Sigmoid colon (tissue), 7 donors: ENCODE results near the gene PHACTR3. TPM values are rescaled to one million over a fixed set of nuclear protein-coding genes. Genes with fewer than 3 reads are reported as not detected.

Source experiments
- DNase-seq: peaks from one replicate; pipeline ENCODE4 v3.0.0-alpha.2; 2019
- H3K27ac ChIP-seq, 4 donors: fragments of 200-600 bp; sonication (generic); one replicate each; pipeline ENCODE4 v1.5.1; 2016 to 2019; ENCODE audit warnings: mild to moderate bottlenecking in 1 of 4
- H3K27me3 ChIP-seq, 3 donors: fragments of 200-600 bp; sonication (generic); one replicate each; pipeline ENCODE4 v1.5.1; 2019; ENCODE audit warnings: mild to moderate bottlenecking in 1 of 3
- H3K36me3 ChIP-seq, 4 donors: fragments of 200-600 bp; sonication (generic); one replicate each; pipeline ENCODE4 v1.5.1; 2016 to 2019
- H3K4me1 ChIP-seq, 4 donors: fragments of 200-600 bp; sonication (generic); one replicate each; pipeline ENCODE4 v1.5.1; 2017 to 2019
- H3K4me3 ChIP-seq, 4 donors: fragments of 200-600 bp; sonication (generic); one replicate each; pipeline ENCODE4 v1.5.1; 2017 to 2019; ENCODE audit warnings: mild to moderate bottlenecking in 2 of 4, moderate library complexity in 1 of 4
- H3K9me3 ChIP-seq, 4 donors: fragments of 200-600 bp in 3 of 4; sonication (generic) in 3 of 4; one replicate each; pipeline versions ENCODE4 v1.5.1 to v1.6.1; 2013 to 2019
- CTCF ChIP-seq, 4 experiments: fragments of 450-650 bp in 3 of 4; fragments of 200-600 bp in 1 of 4; IDR thresholded peaks; one replicate each; pipeline ENCODE4 v1.5.1; 2016 to 2019; ENCODE audit warnings: antibody characterized with exemption in 4 of 4, mild to moderate bottlenecking in 3 of 4, moderate library complexity in 2 of 4
- EP300 ChIP-seq, 4 donors: sonication (generic); formaldehyde crosslinking; IDR thresholded peaks; one replicate each; pipeline ENCODE4 v1.6.1; 2017; ENCODE audit warnings: antibody characterized with exemption in 4 of 4
- POLR2A ChIP-seq, 2 donors: fragments of 450-650 bp; IDR thresholded peaks; one replicate each; pipeline ENCODE4 v1.6.1; 2016; ENCODE audit warnings: antibody characterized with exemption in 2 of 2, mild to moderate bottlenecking in 2 of 2, moderate library complexity in 2 of 2
- POLR2AphosphoS5 ChIP-seq, 4 donors: sonication (generic); formaldehyde crosslinking; IDR thresholded peaks; one replicate each; pipeline ENCODE4 v1.6.1; 2017; ENCODE audit warnings: antibody characterized with exemption in 4 of 4
- WGBS, 2 donors: extraction: QIAGEN DNeasy Blood & Tissue Kit; methylation state at CpG; one replicate each; pipeline ENCODE4 v1.1.7; 2013; 5-methylcytosine and 5-hydroxymethylcytosine counted together
- intact Hi-C: fragments of 100-400 bp; cut with DNase I; formaldehyde crosslinking; loops from one replicate; pipeline ENCODE4 v1.15.1; 2023
- polyA plus RNA-seq, 3 donors: library from polyadenylated mRNA; stranded (reverse); fragments of 200-250 nt; gene quantifications; one replicate each; pipeline ENCODE4 v1.2.3, GENCODE V29; 2013
- total RNA-seq, 4 donors: library from RNA; depleted of rRNA; stranded (reverse); fragments of >200 nt; gene quantifications; one replicate each; pipeline ENCODE4 v1.1.0, GENCODE V29; 2016
- donor health status: healthy with polysubstance abuse.
- donor health status: Bipolar disorder and iron deficiency.
- donor health status: healthy.

PHACTR3 gene
- total and polyA plus RNA-seq, 7 donors, result under 0.01 to 1.5 (median 0.81) TPM

DNA sequence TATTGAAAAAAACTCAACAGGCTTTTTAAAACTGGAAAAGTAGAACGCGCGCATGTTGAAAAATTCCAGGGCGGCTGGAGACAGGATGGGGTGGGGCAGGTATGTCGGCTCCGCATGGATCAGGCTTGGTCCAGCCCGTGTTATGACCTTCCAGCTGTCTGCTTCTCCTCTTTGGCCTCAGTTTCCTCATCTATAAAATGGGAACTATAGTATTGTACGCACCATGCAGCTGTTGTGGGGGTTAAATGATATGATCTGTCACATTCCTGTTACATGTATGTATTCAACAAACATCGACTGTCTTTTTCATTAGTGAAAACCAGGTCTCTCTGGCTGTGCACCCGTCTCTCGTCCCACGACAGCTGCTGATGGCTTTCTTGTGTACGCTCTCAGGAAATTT lies 18.8 kb downstream of the PHACTR3 start:
- Histone ChIP-seq H3K4me1 (no peaks in the 10 kb centered on the region), H3K36me3 (no peaks in the 10 kb centered on the region), H3K4me3 (no peak overlapping the region), H3K27me3 (peaks cover 0 to 23% (median 0%) of the 10 kb centered on the region in 3 donors), H3K27ac (no peak overlapping the region), H3K9me3 (no peaks in the 10 kb centered on the region)
- DNase-seq, result no peak
- intact Hi-C loops, result no loop called here
- no peak for TF ChIP-seq EP300 (IDR thresholded peaks at IDR 0.05)
- no peak for TF ChIP-seq CTCF (IDR thresholded peaks at IDR 0.05)
- no peak for TF ChIP-seq POLR2A (IDR thresholded peaks at IDR 0.05)
- TF ChIP-seq POLR2AphosphoS5 (IDR thresholded peaks at IDR 0.05), result no peak
- 82 to 84% methylated on average over 13 of the region's 13 CpGs for WGBS, 2 donors

DNA sequence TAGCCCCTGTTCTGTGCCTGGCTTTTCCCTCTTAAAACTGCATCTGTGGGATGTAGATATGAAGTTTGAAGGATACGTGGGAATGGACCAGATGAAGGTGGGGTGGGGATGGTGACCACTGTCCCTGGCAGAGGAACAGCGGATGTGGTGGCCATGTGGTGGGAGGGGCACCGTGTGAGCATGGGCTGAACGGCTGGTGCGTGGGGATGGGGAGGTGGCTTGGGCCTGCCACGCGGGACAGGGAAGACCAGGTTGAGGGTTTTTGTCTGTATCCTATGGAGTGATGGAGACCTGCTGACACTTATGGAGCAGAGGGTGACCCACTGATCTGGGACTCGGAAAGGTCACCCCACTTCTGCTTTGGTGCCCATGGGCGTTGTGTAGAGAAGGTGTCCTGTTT lies 19.2 kb downstream of the PHACTR3 start:
- Histone ChIP-seq H3K4me3 (no peak overlapping the region), H3K27me3 (peaks cover 0 to 25% (median 0%) of the 10 kb centered on the region in 3 donors), H3K4me1 (no peaks in the 10 kb centered on the region), H3K27ac (no peak overlapping the region), H3K9me3 (no peaks in the 10 kb centered on the region), H3K36me3 (no peaks in the 10 kb centered on the region)
- DNase-seq, result no peak
- TF ChIP-seq CTCF (IDR thresholded peaks at IDR 0.05) (no peak), EP300 (IDR thresholded peaks at IDR 0.05) (no peak), POLR2A (IDR thresholded peaks at IDR 0.05) (no peak), POLR2AphosphoS5 (IDR thresholded peaks at IDR 0.05) (no peak)
- intact Hi-C loops, result no loop called here
- WGBS, 2 donors, result 85 to 86% methylated on average over 9 of the region's 9 CpGs

GRCh38 chr20:59624401-59624800 lies 20.1 kb downstream of the PHACTR3 start:
- intact Hi-C loops, result no loop called here
- no peaks in the 10 kb centered on the region for H3K9me3 ChIP-seq
- no peaks in the 10 kb centered on the region for H3K36me3 ChIP-seq
- DNase-seq, result no peak
- 88 to 92% methylated on average over 6 of the region's 6 CpGs for WGBS, 2 donors
- H3K27ac ChIP-seq, result no peak overlapping the region
- H3K4me3 ChIP-seq, result no peak overlapping the region
- H3K27me3 ChIP-seq, result peaks cover 0 to 24% (median 0%) of the 10 kb centered on the region in 3 donors
- no peaks in the 10 kb centered on the region for H3K4me1 ChIP-seq
- TF ChIP-seq POLR2AphosphoS5 (IDR thresholded peaks at IDR 0.05), result no peak
- no peak for TF ChIP-seq CTCF (IDR thresholded peaks at IDR 0.05)
- no peak for TF ChIP-seq EP300 (IDR thresholded peaks at IDR 0.05)
- TF ChIP-seq POLR2A (IDR thresholded peaks at IDR 0.05), result no peak

DNA sequence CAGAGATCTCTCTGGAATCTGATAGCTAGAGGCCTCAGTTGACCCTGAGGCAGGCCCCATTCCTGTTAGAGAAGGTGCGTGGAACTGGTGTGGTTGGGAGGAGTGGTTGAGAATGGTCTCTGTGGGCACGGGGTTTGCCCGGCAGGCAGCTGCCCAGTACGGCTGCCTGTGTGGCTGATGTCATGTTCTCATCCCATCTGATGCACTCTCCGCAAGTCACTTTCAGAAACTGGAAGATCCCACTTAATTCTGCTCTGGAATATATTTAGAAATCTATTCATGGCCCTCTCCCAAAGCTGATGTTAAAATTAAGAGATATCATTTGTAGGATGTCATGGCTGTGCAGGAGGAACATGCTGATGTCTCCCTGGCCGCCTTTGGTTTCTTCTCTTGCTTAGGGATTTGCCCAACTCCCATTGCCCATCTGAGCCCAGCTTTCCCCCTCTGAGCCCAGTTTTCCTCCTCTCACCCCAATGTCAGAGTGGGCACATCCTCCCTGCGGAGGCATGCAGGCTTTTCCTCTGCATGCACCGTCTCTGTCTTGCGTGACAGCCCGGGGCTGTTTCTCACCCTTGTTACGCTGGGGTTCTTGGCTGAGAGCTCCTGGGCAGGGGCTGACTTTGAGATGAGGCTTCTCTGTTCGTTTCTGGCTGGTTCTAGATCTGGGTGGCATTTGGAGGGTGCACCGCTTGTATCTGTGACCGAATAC lies 21.0 kb downstream of the PHACTR3 start:
- TF ChIP-seq POLR2A (IDR thresholded peaks at IDR 0.05) (no peak), POLR2AphosphoS5 (IDR thresholded peaks at IDR 0.05) (no peak), CTCF (IDR thresholded peaks at IDR 0.05) (no peak), EP300 (IDR thresholded peaks at IDR 0.05) (no peak)
- DNase-seq, result no peak
- Histone ChIP-seq H3K9me3 (no peaks in the 10 kb centered on the region), H3K27ac (no peak overlapping the region), H3K27me3 (peaks cover 0 to 14% (median 0%) of the 10 kb centered on the region in 3 donors), H3K4me1 (no peaks in the 10 kb centered on the region), H3K4me3 (no peak overlapping the region), H3K36me3 (no peaks in the 10 kb centered on the region)
- intact Hi-C loops, result no loop called here
- WGBS, 2 donors, result 85 to 86% methylated on average over 14 of the region's 14 CpGs

- no peak for TF ChIP-seq CTCF (IDR thresholded peaks at IDR 0.05)
- no peak for TF ChIP-seq EP300 (IDR thresholded peaks at IDR 0.05)
- no peak for TF ChIP-seq POLR2A (IDR thresholded peaks at IDR 0.05)
- no peak for TF ChIP-seq POLR2AphosphoS5 (IDR thresholded peaks at IDR 0.05)
- no peak for DNase-seq
- H3K4me3 ChIP-seq, result no peak overlapping the region
- no peaks in the 10 kb centered on the region for H3K4me1 ChIP-seq
- peaks cover 0 to 8% (median 0%) of the 10 kb centered on the region in 3 donors for H3K27me3 ChIP-seq
- H3K36me3 ChIP-seq, result no peaks in the 10 kb centered on the region
- WGBS, 2 donors, result 78% methylated on average over 3 of the region's 3 CpGs
- intact Hi-C loops, result no loop called here
- H3K9me3 ChIP-seq, result no peaks in the 10 kb centered on the region
- H3K27ac ChIP-seq, result no peak overlapping the region
These were observed 23.0 kb downstream of the PHACTR3 start for GRCh38 chr20:59627298-59627697.
